CD4-positive, alpha-beta T cell treated with Interleukin-12 subunit alpha and Interleukin-12 subunit beta, for 1 hour (primary cell): ENCODE results near the gene CTDSPL.

Source experiments
- DNase-seq: peaks from one replicate; pipeline ENCODE4 v3.0.0-alpha.2; 2020

CTDSPL gene

GRCh38 chr3:37991109-37991508 is 129.4 kb downstream of the CTDSPL start:
- no peak for DNase-seq

DNA sequence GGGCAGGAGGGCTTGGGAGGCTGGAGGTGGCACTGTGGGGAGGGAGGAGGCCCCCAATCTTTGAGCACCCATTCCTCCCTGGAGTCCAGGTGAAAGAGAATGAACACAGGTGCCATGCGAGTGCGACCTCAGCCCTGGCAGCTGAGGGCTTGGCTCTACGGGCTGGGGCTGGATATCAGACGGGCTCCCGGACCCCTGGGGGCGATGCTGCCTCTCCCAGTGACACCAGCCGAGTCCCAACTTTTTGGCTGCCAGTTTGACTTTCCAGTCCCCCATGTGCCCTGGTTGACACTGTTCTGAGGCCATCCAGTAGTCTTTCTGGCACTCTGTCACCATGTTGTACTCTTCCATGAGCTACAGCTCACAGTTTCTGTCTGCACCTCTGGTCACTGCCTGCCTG is 130.1 kb downstream of the CTDSPL start:
- no peak for DNase-seq

- DNase-seq = no peak
These were observed 130.8 kb downstream of the CTDSPL start for GRCh38 chr3:37992271-37993066.

GRCh38 chr3:37993067-37993455 is 131.4 kb downstream of the CTDSPL start:
- DNase-seq = no peak

DNA sequence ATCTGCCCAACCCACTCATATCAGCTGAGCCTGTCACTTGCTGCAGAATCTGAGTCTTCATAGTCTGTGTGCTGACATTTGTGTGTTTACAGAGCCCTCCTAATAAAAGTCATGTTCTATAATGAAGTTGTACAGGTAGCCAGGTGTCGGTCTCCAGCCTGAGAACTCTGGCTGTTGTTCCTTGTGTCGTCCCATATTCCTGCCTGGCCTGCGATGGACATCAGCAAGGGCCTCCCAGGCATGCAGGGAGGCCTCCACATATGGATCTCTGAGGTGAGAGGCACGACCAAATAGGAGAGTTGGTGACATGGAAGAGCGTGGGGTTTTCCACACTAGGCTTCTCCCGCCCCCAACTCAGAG is 131.8 kb downstream of the CTDSPL start:
- no peak for DNase-seq

- peak; percentile 52 for DNase-seq
These were observed 132.3 kb downstream of the CTDSPL start for GRCh38 chr3:37993820-37994638.

DNA sequence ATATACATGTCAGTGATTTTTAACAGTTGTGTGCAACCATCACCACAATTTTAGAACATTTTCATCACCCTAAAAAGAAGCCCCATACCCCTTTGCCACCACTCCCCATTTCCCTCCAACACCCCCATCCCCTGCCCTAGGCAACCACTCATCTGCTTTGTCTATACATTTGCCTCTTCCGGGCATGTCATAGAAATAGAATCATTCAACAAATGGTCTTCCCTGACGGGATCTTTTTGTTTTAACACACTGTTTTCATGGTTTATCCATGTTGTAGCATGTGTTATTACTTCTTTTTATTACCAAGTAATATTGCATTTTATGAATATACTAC is 132.9 kb downstream of the CTDSPL start:
- no peak for DNase-seq

DNA sequence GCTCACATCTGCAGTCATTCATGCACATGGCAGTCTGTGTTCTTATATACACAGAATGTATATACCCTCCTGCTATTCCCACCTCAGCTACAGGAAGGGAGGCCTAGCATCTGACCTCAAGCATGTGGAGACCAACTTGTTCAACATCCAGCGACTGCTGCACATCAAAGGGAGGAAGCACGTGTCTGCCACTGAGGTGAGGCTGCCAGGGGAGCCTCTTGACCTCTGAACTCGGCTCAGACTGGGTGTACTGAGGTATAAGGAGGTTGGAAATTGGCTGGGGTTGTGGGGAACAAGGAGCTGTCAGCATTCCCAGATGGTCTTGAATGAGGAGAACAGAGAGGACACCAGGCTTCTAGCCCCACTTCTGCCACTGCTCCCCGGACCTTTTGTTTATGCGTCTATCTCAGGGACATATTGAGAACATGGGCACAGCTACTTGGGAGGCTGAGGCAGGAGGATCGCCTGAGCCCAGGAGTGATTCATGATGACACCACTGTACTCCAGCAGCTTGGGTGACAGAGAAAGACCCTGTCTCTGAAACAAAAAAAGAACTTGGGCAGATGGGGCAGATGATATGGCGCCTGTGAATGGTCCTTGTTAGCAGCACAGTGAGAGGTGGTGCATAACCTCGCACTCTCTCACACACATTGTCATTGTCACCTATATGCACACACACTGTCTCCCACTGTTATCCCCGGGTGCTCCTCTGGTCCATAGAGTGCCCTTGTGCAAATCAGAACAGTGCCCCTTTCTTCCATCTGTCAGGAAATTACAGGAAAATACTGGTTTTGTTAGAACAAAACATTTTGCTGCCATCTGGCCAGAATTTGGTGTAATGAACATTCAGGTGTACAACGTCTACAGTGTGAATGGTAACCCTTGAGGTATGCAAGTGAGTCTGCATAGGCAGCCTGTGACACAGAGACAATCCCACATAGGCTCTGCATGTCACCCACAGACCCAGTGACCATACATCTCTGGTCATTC is 134.3 kb downstream of the CTDSPL start:
- peak; percentile 38 for DNase-seq

DNA sequence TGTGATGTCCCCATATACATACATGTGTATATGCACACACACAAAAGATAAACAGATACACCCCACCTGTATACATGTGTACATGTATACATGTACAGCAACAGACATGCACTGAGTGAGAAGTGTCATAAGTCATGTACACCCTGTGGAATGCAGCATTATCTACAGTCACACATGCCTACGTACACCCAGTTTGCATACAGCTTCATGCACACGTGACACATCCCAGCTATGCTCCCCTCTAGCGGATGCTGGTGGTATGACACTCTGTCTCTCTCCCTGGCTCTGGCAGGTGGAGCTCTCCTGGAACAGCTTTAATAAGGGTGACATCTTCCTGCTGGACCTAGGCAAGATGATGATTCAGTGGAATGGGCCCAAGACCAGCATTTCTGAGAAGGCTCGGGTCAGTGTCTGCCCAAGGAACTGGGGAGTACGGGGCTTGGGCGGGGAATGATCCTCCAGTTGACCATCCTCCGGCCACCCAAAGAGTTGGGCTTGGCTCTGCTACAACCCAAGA is 135.2 kb downstream of the CTDSPL start:
- peak; percentile 88 for DNase-seq

DNA sequence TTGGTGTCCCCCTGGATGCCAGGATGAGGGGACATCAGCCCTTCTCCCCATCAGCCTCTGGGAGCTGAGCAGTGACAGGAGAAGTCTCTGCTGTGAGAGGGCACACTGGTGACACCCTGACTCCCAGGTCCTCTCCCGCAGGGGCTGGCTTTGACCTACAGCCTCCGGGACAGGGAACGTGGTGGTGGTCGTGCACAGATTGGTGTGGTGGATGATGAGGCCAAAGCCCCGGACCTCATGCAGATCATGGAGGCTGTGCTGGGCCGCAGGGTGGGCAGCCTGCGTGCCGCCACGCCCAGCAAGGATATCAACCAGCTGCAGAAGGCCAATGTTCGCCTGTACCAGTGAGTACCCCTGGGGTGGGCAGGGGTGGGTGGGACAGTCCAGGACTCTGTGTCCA is 135.7 kb downstream of the CTDSPL start:
- no peak for DNase-seq

- DNase-seq = no peak
These were observed 136.2 kb downstream of the CTDSPL start for GRCh38 chr3:37997791-37998370.

DNA sequence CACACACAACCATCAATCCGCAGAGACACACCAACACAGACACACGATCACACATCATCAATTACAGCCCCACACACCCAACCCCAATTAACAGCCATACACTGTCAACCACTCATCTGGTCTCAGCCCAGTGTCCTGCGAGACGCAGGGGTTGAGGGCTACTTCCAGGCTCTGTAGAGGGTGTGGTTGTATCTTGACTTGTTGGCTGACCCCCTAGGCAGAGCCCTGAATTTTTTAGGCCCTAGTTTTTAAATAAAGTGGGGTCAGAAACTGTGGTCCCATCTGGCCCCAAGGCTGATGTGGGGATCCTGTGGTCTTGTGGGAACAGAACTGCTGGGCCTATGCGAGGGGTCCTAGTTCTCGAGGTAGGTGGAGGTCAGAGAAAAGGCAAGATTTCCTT is 138.2 kb downstream of the CTDSPL start:
- DNase-seq = no peak

DNA sequence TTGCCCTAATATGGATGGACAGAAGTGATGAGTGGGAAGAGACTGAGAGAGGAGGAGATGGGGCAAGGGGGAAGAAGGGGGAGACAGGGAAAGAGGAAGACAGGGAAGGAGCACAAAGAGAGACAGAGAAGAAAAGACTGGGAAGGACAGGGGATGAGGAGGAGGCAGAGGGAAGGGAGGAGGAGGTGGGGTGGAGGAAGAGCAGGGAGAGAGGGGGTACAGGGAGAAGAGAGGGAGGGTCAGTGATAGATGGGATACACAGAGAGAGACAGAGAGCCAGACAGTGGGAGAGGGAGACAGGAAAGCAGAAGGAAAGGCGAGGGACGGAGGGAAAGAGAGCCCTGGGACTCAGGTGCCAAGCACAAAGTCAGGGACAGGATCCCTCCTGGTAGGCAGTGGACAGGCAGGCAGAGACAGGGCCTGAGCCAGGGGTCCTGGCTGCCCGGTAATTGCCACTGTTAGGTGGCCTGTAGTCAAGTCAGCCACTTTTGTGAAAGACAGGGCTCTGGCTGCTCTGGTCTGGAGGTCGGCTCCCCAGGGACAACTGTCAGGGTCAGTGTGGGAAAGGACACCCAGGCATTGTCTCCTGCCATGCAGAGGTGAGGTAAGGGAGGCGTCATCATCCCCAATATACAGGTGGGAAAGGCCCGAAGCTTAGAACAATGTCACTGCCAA is 138.7 kb downstream of the CTDSPL start:
- DNase-seq = no peak

DNA sequence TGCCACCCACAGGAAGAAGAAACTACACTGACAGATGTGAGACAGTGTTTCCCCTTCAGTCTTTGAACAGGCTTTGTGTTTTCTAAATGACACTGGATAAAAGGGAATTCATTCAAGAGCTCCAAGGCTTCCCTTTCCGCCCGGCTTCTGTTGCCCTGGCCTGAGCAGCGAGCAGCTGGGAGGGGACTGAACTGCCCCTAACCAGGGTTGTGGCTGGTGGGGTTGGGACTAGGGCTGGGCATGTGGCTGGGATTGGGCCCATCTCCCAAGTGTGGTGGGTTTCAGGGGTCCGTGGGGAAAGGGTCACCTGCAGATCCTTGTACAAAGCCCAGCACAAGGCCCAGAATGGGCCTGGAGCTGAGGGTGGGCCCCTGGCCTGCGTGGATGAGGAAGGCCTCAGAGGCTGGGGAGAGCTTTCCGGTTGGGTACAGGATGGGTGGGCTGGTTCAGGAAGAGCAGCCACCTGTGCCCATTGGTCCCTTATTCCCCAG is 139.3 kb downstream of the CTDSPL start:
- no peak for DNase-seq

DNA sequence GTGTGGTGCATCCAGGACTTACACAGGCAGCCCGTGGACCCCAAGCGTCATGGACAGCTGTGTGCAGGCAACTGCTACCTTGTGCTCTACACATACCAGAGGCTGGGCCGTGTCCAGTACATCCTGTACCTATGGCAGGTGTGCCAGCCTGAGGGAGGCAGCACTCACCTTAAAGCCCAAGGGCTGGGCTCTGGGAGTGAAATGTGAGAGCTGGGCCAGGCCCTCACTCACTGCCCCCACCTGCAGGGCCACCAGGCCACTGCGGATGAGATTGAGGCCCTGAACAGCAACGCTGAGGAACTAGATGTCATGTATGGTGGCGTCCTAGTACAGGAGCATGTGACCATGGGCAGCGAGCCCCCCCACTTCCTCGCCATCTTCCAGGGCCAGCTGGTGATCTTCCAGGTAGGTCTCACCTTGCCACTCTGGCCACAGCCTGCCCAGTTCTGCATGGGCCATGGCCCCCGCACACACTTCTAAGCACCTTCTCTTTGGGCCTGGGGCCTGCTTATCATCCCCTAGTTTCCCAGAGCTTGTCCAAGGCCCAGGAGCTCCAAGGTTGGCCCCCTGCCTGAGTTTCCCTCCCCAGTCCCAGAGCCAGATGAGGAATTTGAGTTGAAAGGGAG is 139.9 kb downstream of the CTDSPL start:
- DNase-seq = no peak

- DNase-seq = no peak
These were observed 140.7 kb downstream of the CTDSPL start for GRCh38 chr3:38002291-38002876.

DNA sequence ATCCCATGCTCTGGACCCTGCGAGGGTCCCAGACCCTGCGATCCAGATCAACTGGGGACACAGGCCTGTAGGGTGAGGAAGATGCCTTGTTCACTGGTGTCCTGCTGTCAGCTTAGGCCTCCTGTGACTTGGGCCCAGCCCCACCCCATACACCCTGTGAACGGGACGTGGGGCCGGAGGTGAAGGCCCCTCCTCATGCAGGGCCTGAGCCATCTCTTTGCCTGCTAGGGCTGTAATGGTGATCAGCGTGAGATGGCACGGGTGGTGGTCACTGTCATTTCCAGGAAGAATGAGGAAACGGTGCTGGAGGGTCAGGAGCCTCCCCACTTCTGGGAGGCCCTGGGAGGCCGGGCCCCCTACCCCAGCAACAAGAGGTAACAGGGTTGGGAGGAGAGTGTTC is 141.3 kb downstream of the CTDSPL start:
- no peak for DNase-seq

GRCh38 chr3:38003371-38003816 is 141.7 kb downstream of the CTDSPL start:
- peak; percentile 65 for DNase-seq

- DNase-seq = no peak
These were observed 142.2 kb downstream of the CTDSPL start for GRCh38 chr3:38003817-38004414.

GRCh38 chr3:38004415-38005075 is 142.9 kb downstream of the CTDSPL start:
- peak; percentile 65 for DNase-seq
